ENCODE data around the gene CROCC2. TPM values are rescaled to one million over a fixed set of nuclear protein-coding genes. Genes with fewer than 3 reads are reported as not detected.

The CROCC2 gene
- total RNA-seq, 1 donor, result not detected

- no peak for DNase-seq (ENCODE audit: low read depth)
- TF ChIP-seq CTCF (IDR thresholded peaks at IDR 0.05; ENCODE audit: insufficient read depth, low read depth, low read length), result no peak
- no peak overlapping the region for H3K4me3 ChIP-seq (ENCODE audit: low read depth, low read length)
Observed at GRCh38 chr2:240892925-240893324, 13.2 kb upstream of the CROCC2 start.

GRCh38 chr2:240893363-240893844 lies 12.7 kb upstream of the CROCC2 start:
- no peak for DNase-seq (ENCODE audit: low read depth)
- TF ChIP-seq CTCF (IDR thresholded peaks at IDR 0.05; ENCODE audit: insufficient read depth, low read depth, low read length), result no peak
- H3K4me3 ChIP-seq (ENCODE audit: low read depth, low read length), result no peak overlapping the region

- H3K4me3 ChIP-seq (ENCODE audit: low read depth, low read length), result no peak overlapping the region
- DNase-seq (ENCODE audit: low read depth), result no peak
Observed at GRCh38 chr2:240894006-240894405, 12.1 kb upstream of the CROCC2 start.

GRCh38 chr2:240894836-240895558 lies 11.1 kb upstream of the CROCC2 start:
- no peak for DNase-seq (ENCODE audit: low read depth)
- TF ChIP-seq CTCF (IDR thresholded peaks at IDR 0.05; ENCODE audit: insufficient read depth, low read depth, low read length), result no peak
- no peak overlapping the region for H3K4me3 ChIP-seq (ENCODE audit: low read depth, low read length)

More at GRCh38 chr2:240894006-240894405, 12.1 kb upstream of the CROCC2 start:
- no peak for TF ChIP-seq CTCF (IDR thresholded peaks at IDR 0.05; ENCODE audit: insufficient read depth, low read depth, low read length)

GRCh38 chr2:240895656-240896388 lies 10.3 kb upstream of the CROCC2 start, which contains the start of gene MAB21L4:
Gene MAB21L4 (minus strand): TSS chr2:240896156. CDS start chr2:240895997, 159 bp downstream.
- H3K4me3 ChIP-seq (ENCODE audit: low read depth, low read length), result no peak within 1 kb of the TSS
- DNase-seq (ENCODE audit: low read depth), result no peak
- no peak for TF ChIP-seq CTCF (IDR thresholded peaks at IDR 0.05; ENCODE audit: insufficient read depth, low read depth, low read length)

GRCh38 chr2:240896394-240896793 lies 9.7 kb upstream of the CROCC2 start:
- no peak overlapping the region for H3K4me3 ChIP-seq (ENCODE audit: low read depth, low read length)
- no peak for DNase-seq (ENCODE audit: low read depth)
- TF ChIP-seq CTCF (IDR thresholded peaks at IDR 0.05; ENCODE audit: insufficient read depth, low read depth, low read length), result no peak
